H9 (cell line): ENCODE results near the gene MRPL54. TPM values are rescaled to one million over a fixed set of nuclear protein-coding genes. Genes with fewer than 3 reads are reported as not detected.

Source experiments
- DNase-seq: peaks from one replicate; pipeline ENCODE4 v3.0.0-alpha.2; 2017
- H2AFZ ChIP-seq: one replicate; pipeline ENCODE4 v1.6.1; 2013; ENCODE audit warnings: mild to moderate bottlenecking, low read length, control low read depth, moderate library complexity
- H2AK5ac ChIP-seq: 2 replicates; pipeline ENCODE4 v1.6.1; 2013; ENCODE audit warnings: low read length, control low read depth, mixed read lengths; ENCODE audit not compliant: insufficient read length
- H2BK120ac ChIP-seq: one replicate; pipeline ENCODE4 v1.6.1; 2013; ENCODE audit warnings: low read depth, mild to moderate bottlenecking, low read length, control low read depth, inconsistent platforms; ENCODE audit not compliant: poor library complexity, severe bottlenecking
- H2BK12ac ChIP-seq: 2 replicates; pipeline ENCODE4 v1.6.1; 2013; ENCODE audit warnings: low read length, control low read depth, mixed read lengths, low read depth; ENCODE audit not compliant: insufficient read length
- H2BK15ac ChIP-seq: 2 replicates; pipeline ENCODE4 v1.6.1; 2013; ENCODE audit warnings: low read depth, low read length, control low read depth
- H2BK20ac ChIP-seq: one replicate; pipeline ENCODE4 v1.6.1; 2013; ENCODE audit warnings: low read depth, mild to moderate bottlenecking, low read length, control low read depth, inconsistent platforms; ENCODE audit not compliant: poor library complexity, severe bottlenecking
- H2BK5ac ChIP-seq: 2 replicates; pipeline ENCODE4 v1.6.1; 2013; ENCODE audit warnings: low read length, control low read depth, mixed read lengths; ENCODE audit not compliant: insufficient read length
- H3K14ac ChIP-seq: 2 replicates; pipeline ENCODE4 v1.6.1; 2013; ENCODE audit warnings: low read length, control low read depth; ENCODE audit not compliant: insufficient read depth
- H3K18ac ChIP-seq: 2 replicates; pipeline ENCODE4 v1.6.1; 2013; ENCODE audit warnings: low read depth, mild to moderate bottlenecking, mixed read lengths, low read length, control low read depth; ENCODE audit not compliant: insufficient read length
- H3K23ac ChIP-seq: 2 replicates; pipeline ENCODE4 v1.6.1; 2013; ENCODE audit warnings: low read length, control low read depth, mixed read lengths, low read depth; ENCODE audit not compliant: insufficient read length
- H3K23me2 ChIP-seq: 2 replicates; pipeline ENCODE4 v1.6.1; 2013; ENCODE audit warnings: low read depth, mild to moderate bottlenecking, mixed read lengths, low read length, control low read depth; ENCODE audit not compliant: insufficient read length, poor library complexity, severe bottlenecking
- H3K27ac ChIP-seq: 2 replicates; pipeline ENCODE4 v1.5.1; 2013; ENCODE audit warnings: low read length, control low read depth, mixed read lengths, low read depth; ENCODE audit not compliant: insufficient read length
- H3K27me3 ChIP-seq: 2 replicates; pipeline ENCODE4 v1.6.1; 2013; ENCODE audit warnings: low read length, control low read depth, inconsistent platforms; ENCODE audit not compliant: insufficient read depth
- H3K4ac ChIP-seq: 2 replicates; pipeline ENCODE4 v1.6.1; 2013; ENCODE audit warnings: low read depth, mild to moderate bottlenecking, control low read depth, inconsistent platforms, low read length, moderate library complexity
- H3K4me1 ChIP-seq: 2 replicates; pipeline ENCODE4 v1.6.1; 2013; ENCODE audit warnings: low read length, control low read depth, inconsistent platforms; ENCODE audit not compliant: insufficient read depth
- H3K4me2 ChIP-seq: 2 replicates; pipeline ENCODE4 v1.6.1; 2013; ENCODE audit warnings: low read length, control low read depth, mixed read lengths; ENCODE audit not compliant: insufficient read length, insufficient read depth
- H3K56ac ChIP-seq: 2 replicates; pipeline ENCODE4 v1.6.1; 2013; ENCODE audit warnings: low read depth, mild to moderate bottlenecking, mixed read lengths, low read length, control low read depth; ENCODE audit not compliant: insufficient read length
- H3K79me1 ChIP-seq: 2 replicates; pipeline ENCODE4 v1.6.1; 2013; ENCODE audit warnings: low read depth, mild to moderate bottlenecking, moderate library complexity, low read length, control low read depth, inconsistent platforms; ENCODE audit not compliant: insufficient read depth, poor library complexity, severe bottlenecking
- H3K79me2 ChIP-seq: 2 replicates; pipeline ENCODE4 v1.6.1; 2013; ENCODE audit warnings: low read length, control low read depth, inconsistent platforms; ENCODE audit not compliant: insufficient read depth
- H3K9ac ChIP-seq: 2 replicates; pipeline ENCODE4 v1.6.1; 2013; ENCODE audit warnings: low read length, control low read depth, mixed read lengths; ENCODE audit not compliant: insufficient read length; ENCODE audit errors: extremely low read depth
- H3K9me3 ChIP-seq: one replicate; pipeline ENCODE4 v1.6.1; 2013; ENCODE audit warnings: low read depth, low read length, inconsistent platforms; ENCODE audit not compliant: control insufficient read depth
- H3T11ph ChIP-seq: one replicate; pipeline ENCODE4 v1.6.1; 2013; ENCODE audit warnings: mild to moderate bottlenecking, low read length, control low read depth, inconsistent platforms
- H4K20me1 ChIP-seq: one replicate; pipeline ENCODE4 v1.6.1; 2013; ENCODE audit not compliant: control insufficient read depth, insufficient read length, insufficient read depth
- H4K5ac ChIP-seq: 2 replicates; pipeline ENCODE4 v1.6.1; 2013; ENCODE audit warnings: low read depth, mild to moderate bottlenecking, mixed read lengths, low read length, control low read depth; ENCODE audit not compliant: insufficient read length
- H4K8ac ChIP-seq: replicated peaks from 2 replicates; pipeline ENCODE4 v1.6.1; 2013; ENCODE audit warnings: low read length, control low read depth, mixed read lengths, low read depth; ENCODE audit not compliant: insufficient read length
- H4K91ac ChIP-seq: 2 replicates; pipeline ENCODE4 v1.6.1; 2013; ENCODE audit warnings: low read depth, mild to moderate bottlenecking, moderate library complexity, mixed read lengths, low read length, control low read depth; ENCODE audit not compliant: insufficient read length
- H3K27ac Mint-ChIP-seq, 3 experiments: 2 replicates in 2 of 3; 3 replicates in 1 of 3; pipeline ENCODE4 v1.8.0; 2020 to 2021; ENCODE audit warnings: mixed read lengths in 3 of 3, mild to moderate bottlenecking in 1 of 3, moderate library complexity in 1 of 3
- H3K27me3 Mint-ChIP-seq: 2 replicates; pipeline ENCODE4 v1.8.0; 2021; ENCODE audit warnings: low read depth, mild to moderate bottlenecking, moderate library complexity, mixed read lengths
- H3K36me3 Mint-ChIP-seq, 3 experiments: 2 replicates in 2 of 3; 3 replicates in 1 of 3; pipeline ENCODE4 v1.8.0; 2020 to 2021; ENCODE audit warnings: low read depth in 3 of 3, mixed read lengths in 3 of 3; ENCODE audit not compliant: insufficient read depth in 1 of 3
- H3K4me1 Mint-ChIP-seq, 2 experiments: 2 replicates each; pipeline ENCODE4 v1.8.0; 2020; ENCODE audit warnings: mixed read lengths in 2 of 2
- H3K4me3 Mint-ChIP-seq, 2 experiments: 2 replicates in 1 of 2; 3 replicates in 1 of 2; pipeline ENCODE4 v1.8.0; 2020 to 2021; ENCODE audit warnings: mild to moderate bottlenecking in 2 of 2, mixed read lengths in 2 of 2, moderate library complexity in 1 of 2
- H3K9me3 Mint-ChIP-seq, 2 experiments: 2 replicates in 1 of 2; 3 replicates in 1 of 2; pipeline ENCODE4 v1.8.0; 2020; ENCODE audit warnings: mild to moderate bottlenecking in 2 of 2, mixed read lengths in 2 of 2, moderate library complexity in 1 of 2
- WGBS: extraction: QIAGEN DNeasy Blood & Tissue Kit; methylation state at CpG from one replicate; pipeline ENCODE4 v1.1.7; 2013; ENCODE audit warnings: missing lambda C conversion rate, low lambda C conversion rate, mixed read lengths; ENCODE audit not compliant: insufficient read length; ENCODE audit errors: extremely low coverage; 5-methylcytosine and 5-hydroxymethylcytosine counted together
- total RNA-seq: library from RNA; stranded (reverse); gene quantifications from 2 replicates; pipeline ENCODE4 v1.2.1, GENCODE V29; 2021
- TF ChIP-seq, protein P1 (sequence below): fragments of 200-600 bp; sonication (generic); conservative IDR thresholded peaks from 3 replicates; pipeline ENCODE4 v1.8.0; 2021; ENCODE audit warnings: antibody characterized with exemption, mild to moderate bottlenecking

The MRPL54 gene
- total RNA-seq, 1 experiment from 2014 or later: 60.0 TPM

DNA sequence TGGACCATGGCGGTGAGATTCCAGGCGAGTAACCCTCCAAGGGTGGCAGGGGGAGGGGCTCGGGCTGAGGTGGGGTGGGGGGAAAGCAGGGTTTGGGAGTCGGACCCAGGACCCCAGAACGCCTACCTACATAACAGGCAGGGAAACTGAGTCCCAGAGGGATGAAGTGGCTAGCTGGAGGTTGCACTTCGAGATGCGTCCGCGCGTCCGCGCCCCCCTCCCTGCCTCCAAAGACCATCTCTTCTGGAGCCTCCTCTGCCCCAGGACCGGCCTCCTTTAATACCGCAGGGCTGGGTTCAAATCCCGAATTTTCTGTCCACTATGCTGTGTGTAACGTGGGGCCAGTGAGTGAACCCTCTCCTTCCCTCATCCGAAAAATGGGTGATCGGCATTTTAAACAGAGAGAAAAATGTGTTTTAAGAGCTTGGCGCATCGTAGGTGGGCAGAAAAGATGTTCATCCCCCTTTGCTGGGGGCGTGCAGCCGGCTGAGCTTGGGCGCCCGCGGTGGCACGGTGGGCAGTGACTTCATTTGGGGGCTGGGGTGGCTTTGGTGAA, 40.5 kb upstream of the MRPL54 start:
- no peak overlapping the region for H3K18ac ChIP-seq
- no peak overlapping the region for H2BK20ac ChIP-seq
- no peak overlapping the region for H4K8ac ChIP-seq
- Mint-ChIP-seq H3K4me3 (peak overlapping the region; percentile 71 to 87), H3K9me3 (no peaks in the 10 kb centered on the region; a peak in 1 of 5 replicates), H3K27ac (no peak overlapping the region; a peak in 1 of 7 replicates), H3K36me3 (no peaks in the 10 kb centered on the region), H3K27me3 (peaks cover 3% of the 10 kb centered on the region), H3K4me1 (peaks cover 16 to 43% of the 10 kb centered on the region in 2 experiments)
- H3K27me3 ChIP-seq: no peaks in the 10 kb centered on the region
- H3K23me2 ChIP-seq: peaks cover 10% of the 10 kb centered on the region
- no peak overlapping the region for H3K27ac ChIP-seq
- no peaks in the 10 kb centered on the region; the same call in 1 of the 2 replicates for H3K4me1 ChIP-seq
- H2BK12ac ChIP-seq: no peak overlapping the region
- H3K79me2 ChIP-seq: no peaks in the 10 kb centered on the region
- no peak overlapping the region for H3K4ac ChIP-seq
- no peak overlapping the region for H4K5ac ChIP-seq
- H3K23ac ChIP-seq: no peak overlapping the region
- no peak overlapping the region for H3K56ac ChIP-seq
- no peak overlapping the region for H2BK15ac ChIP-seq
- DNase-seq: no peak
- no peak overlapping the region for H2AFZ ChIP-seq
- H2BK5ac ChIP-seq: no peak overlapping the region
- peak overlapping the region; percentile 92 for H3K4me2 ChIP-seq
- TF ChIP-seq, protein P1, sequence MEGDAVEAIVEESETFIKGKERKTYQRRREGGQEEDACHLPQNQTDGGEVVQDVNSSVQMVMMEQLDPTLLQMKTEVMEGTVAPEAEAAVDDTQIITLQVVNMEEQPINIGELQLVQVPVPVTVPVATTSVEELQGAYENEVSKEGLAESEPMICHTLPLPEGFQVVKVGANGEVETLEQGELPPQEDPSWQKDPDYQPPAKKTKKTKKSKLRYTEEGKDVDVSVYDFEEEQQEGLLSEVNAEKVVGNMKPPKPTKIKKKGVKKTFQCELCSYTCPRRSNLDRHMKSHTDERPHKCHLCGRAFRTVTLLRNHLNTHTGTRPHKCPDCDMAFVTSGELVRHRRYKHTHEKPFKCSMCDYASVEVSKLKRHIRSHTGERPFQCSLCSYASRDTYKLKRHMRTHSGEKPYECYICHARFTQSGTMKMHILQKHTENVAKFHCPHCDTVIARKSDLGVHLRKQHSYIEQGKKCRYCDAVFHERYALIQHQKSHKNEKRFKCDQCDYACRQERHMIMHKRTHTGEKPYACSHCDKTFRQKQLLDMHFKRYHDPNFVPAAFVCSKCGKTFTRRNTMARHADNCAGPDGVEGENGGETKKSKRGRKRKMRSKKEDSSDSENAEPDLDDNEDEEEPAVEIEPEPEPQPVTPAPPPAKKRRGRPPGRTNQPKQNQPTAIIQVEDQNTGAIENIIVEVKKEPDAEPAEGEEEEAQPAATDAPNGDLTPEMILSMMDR: no peak
- no peak overlapping the region for H3K9ac ChIP-seq
- no peaks in the 10 kb centered on the region for H3K9me3 ChIP-seq
- no peak overlapping the region for H2BK120ac ChIP-seq
- no peaks in the 10 kb centered on the region for H3K79me1 ChIP-seq
- no peak overlapping the region for H3K14ac ChIP-seq
- no peak overlapping the region for H4K91ac ChIP-seq
- no peak overlapping the region for H2AK5ac ChIP-seq
- H3T11ph ChIP-seq: no peak overlapping the region
- no peaks in the 10 kb centered on the region for H4K20me1 ChIP-seq
- WGBS: no CpG with 5 or more reads among the region's 26 CpGs
